GM19193 (cell line): ENCODE measurements around the gene RAD23A.
A peak's percentile ranks its signal among the peaks of the same experiment; 100 is the strongest.

Experiments used
- POLR2A ChIP-seq: IDR thresholded peaks from 4 replicates; pipeline ENCODE4 v1.6.1; 2011; ENCODE audit not compliant: insufficient read depth, insufficient read length; ENCODE audit errors: extremely low read depth

The RAD23A gene

GRCh38 chr19:12933287-12934072, 12.2 kb upstream of the RAD23A start, which contains the start of gene FARSA:
FARSA (minus strand) TSS chr19:12933711; CDS start chr19:12933696, 15 bp downstream.
- peak; percentile 96 for TF ChIP-seq POLR2A

GRCh38 chr19:12935071-12935470, 10.6 kb upstream of the RAD23A start:
- no peak for TF ChIP-seq POLR2A

GRCh38 chr19:12936582-12936981, 9.1 kb upstream of the RAD23A start:
- no peak for TF ChIP-seq POLR2A

- TF ChIP-seq POLR2A: no peak
Observed at GRCh38 chr19:12937093-12937926, 8.4 kb upstream of the RAD23A start.

GRCh38 chr19:12937927-12938778, 7.5 kb upstream of the RAD23A start, which contains the start of gene CALR:
CALR (plus strand) TSS chr19:12938609; CDS start chr19:12938680, 71 bp downstream.
- TF ChIP-seq POLR2A: peak; percentile 100

GRCh38 chr19:12938779-12939601, 6.7 kb upstream of the RAD23A start:
- no peak for TF ChIP-seq POLR2A

- TF ChIP-seq POLR2A: no peak
Observed at GRCh38 chr19:12939975-12940423, 5.7 kb upstream of the RAD23A start.

GRCh38 chr19:12940897-12941296, 4.8 kb upstream of the RAD23A start:
- TF ChIP-seq POLR2A: no peak

GRCh38 chr19:12943437-12944044, 2.1 kb upstream of the RAD23A start:
- TF ChIP-seq POLR2A: peak; percentile 36

- TF ChIP-seq POLR2A: peak; percentile 3
Observed at GRCh38 chr19:12944104-12944674, 1.5 kb upstream of the RAD23A start.

- no peak for TF ChIP-seq POLR2A
Observed at GRCh38 chr19:12946092-12946721, 545 bp downstream of the RAD23A start.

- TF ChIP-seq POLR2A: no peak
Observed at GRCh38 chr19:12946731-12947496, 1.3 kb downstream of the RAD23A start.
